Measurements from ENCODE around the gene CAMKMT. TPM values are rescaled to one million over a fixed set of nuclear protein-coding genes. Genes with fewer than 3 reads are reported as not detected.
A peak's percentile ranks its signal among the peaks of the same experiment; 100 is the strongest.

The CAMKMT gene
- total RNA-seq, 2 experiments from 2014 or later, result 11.9 to 13.9 TPM

GRCh38 chr2:44705876-44706480 is 344.2 kb downstream of the CAMKMT start:
- no peak overlapping the region for H3K4me3 ChIP-seq (ENCODE audit: low read length)
- Mint-ChIP-seq H3K9me3 (no peaks in the 10 kb centered on the region), H3K27ac (no peak overlapping the region), H3K4me3 (no peak overlapping the region), H3K27me3 (no peaks in the 10 kb centered on the region), H3K4me1 (ENCODE audit: low read depth) (peaks cover 20% of the 10 kb centered on the region), H3K36me3 (ENCODE audit: low read depth) (peaks cover 7% of the 10 kb centered on the region)
- H3K27me3 ChIP-seq (ENCODE audit: control insufficient read depth in 1 of 2, insufficient read depth in 2 of 2, low read length in 2 of 2), result no peaks in the 10 kb centered on the region
- intact Hi-C loops (cut with DNase I, micrococcal nuclease), result no loop called here
- POLR2A ChIA-PET, result interaction anchor here (0.6 kb wide), 1 partner anchor 862 kb away, joined by 4 read pairs; no protein-coding TSS in a partner anchor
- H3K36me3 ChIP-seq (ENCODE audit: insufficient read depth, low read length), result no peaks in the 10 kb centered on the region
- TF ChIP-seq, protein P1, sequence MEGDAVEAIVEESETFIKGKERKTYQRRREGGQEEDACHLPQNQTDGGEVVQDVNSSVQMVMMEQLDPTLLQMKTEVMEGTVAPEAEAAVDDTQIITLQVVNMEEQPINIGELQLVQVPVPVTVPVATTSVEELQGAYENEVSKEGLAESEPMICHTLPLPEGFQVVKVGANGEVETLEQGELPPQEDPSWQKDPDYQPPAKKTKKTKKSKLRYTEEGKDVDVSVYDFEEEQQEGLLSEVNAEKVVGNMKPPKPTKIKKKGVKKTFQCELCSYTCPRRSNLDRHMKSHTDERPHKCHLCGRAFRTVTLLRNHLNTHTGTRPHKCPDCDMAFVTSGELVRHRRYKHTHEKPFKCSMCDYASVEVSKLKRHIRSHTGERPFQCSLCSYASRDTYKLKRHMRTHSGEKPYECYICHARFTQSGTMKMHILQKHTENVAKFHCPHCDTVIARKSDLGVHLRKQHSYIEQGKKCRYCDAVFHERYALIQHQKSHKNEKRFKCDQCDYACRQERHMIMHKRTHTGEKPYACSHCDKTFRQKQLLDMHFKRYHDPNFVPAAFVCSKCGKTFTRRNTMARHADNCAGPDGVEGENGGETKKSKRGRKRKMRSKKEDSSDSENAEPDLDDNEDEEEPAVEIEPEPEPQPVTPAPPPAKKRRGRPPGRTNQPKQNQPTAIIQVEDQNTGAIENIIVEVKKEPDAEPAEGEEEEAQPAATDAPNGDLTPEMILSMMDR (IDR thresholded peaks at IDR 0.05), result no peak
- CTCF ChIA-PET, result no interaction called here
- DNase-seq (no peak), ATAC-seq (ENCODE audit: poor library complexity) (no peak)
- H3K9me3 ChIP-seq (ENCODE audit: control insufficient read depth in 1 of 2, insufficient read depth in 1 of 2, low read length in 2 of 2), result no peaks in the 10 kb centered on the region
- no peak overlapping the region for H3K27ac ChIP-seq (ENCODE audit: low read depth in 1 of 2, low read length in 2 of 2)
- no peaks in the 10 kb centered on the region for H3K4me1 ChIP-seq (ENCODE audit: insufficient read depth, low read length)

GRCh38 chr2:44706681-44707553 is 345.2 kb downstream of the CAMKMT start:
- H3K36me3 ChIP-seq (ENCODE audit: insufficient read depth, low read length), result no peaks in the 10 kb centered on the region
- H3K36me3 Mint-ChIP-seq (ENCODE audit: low read depth), result peaks cover 12% of the 10 kb centered on the region
- ATAC-seq (ENCODE audit: poor library complexity) (no peak), DNase-seq (no peak)
- no peaks in the 10 kb centered on the region for H3K27me3 Mint-ChIP-seq
- intact Hi-C loops (cut with DNase I, micrococcal nuclease), result no loop called here
- H3K4me3 ChIP-seq (ENCODE audit: low read length), result no peak overlapping the region
- no peaks in the 10 kb centered on the region for H3K9me3 Mint-ChIP-seq
- no peak overlapping the region for H3K27ac Mint-ChIP-seq
- TF ChIP-seq, protein P1 (IDR thresholded peaks at IDR 0.05), result no peak
- no peak overlapping the region for H3K4me3 Mint-ChIP-seq
- ChIA-PET POLR2A (no interaction called here), CTCF (no interaction called here)
- no peaks in the 10 kb centered on the region for H3K9me3 ChIP-seq (ENCODE audit: control insufficient read depth in 1 of 2, insufficient read depth in 1 of 2, low read length in 2 of 2)
- no peak overlapping the region for H3K27ac ChIP-seq (ENCODE audit: low read depth in 1 of 2, low read length in 2 of 2)
- peaks cover 20% of the 10 kb centered on the region for H3K4me1 Mint-ChIP-seq (ENCODE audit: low read depth)
- no peaks in the 10 kb centered on the region for H3K27me3 ChIP-seq (ENCODE audit: control insufficient read depth in 1 of 2, insufficient read depth in 2 of 2, low read length in 2 of 2)
- no peaks in the 10 kb centered on the region for H3K4me1 ChIP-seq (ENCODE audit: insufficient read depth, low read length)

DNA sequence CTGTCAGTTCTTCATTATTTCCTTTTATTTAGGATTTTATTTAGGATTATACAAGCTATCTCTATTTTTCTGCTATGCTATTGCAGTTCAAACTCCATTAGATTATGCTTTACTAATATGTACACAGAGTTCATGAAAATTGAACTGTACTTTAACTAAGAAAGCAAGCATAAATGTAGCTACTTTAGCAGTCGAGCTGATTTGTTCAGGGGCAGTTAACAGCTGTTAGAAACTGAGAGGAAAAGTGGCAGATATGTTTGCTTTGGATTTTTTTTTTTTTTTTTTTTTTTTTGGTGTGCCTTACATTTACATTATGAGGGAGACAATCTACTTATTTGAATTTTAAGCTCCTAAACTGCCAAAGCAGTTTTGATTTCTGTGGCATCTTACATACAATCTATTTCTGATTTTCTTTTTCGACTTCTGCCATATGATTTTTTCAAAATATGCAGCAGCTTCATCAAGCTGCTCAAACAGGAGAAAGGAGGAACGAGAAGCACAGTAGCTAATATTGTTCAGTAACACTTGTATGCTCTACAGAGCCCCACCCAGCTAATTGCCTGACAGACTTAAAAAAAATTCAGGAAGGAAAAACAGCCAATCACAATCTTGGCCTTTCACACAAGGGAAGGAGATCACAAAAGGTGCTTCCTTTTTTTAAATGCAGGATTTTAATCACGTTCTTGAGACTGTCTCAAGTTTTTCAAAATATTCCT is 346.4 kb downstream of the CAMKMT start:
- intact Hi-C loops (cut with DNase I, micrococcal nuclease), result no loop called here
- no peak for ATAC-seq (ENCODE audit: poor library complexity)

More for the DNA sequence above, 346.4 kb downstream of the CAMKMT start:
- Mint-ChIP-seq H3K4me1 (ENCODE audit: low read depth) (peaks cover 20% of the 10 kb centered on the region), H3K27me3 (no peaks in the 10 kb centered on the region), H3K4me3 (no peak overlapping the region), H3K36me3 (ENCODE audit: low read depth) (peaks cover 12% of the 10 kb centered on the region), H3K27ac (no peak overlapping the region), H3K9me3 (no peaks in the 10 kb centered on the region)
- Histone ChIP-seq H3K27ac (ENCODE audit: low read depth in 1 of 2, low read length in 2 of 2) (no peak overlapping the region), H3K4me3 (ENCODE audit: low read length) (no peak overlapping the region), H3K27me3 (ENCODE audit: control insufficient read depth in 1 of 2, insufficient read depth in 2 of 2, low read length in 2 of 2) (no peaks in the 10 kb centered on the region), H3K9me3 (ENCODE audit: control insufficient read depth in 1 of 2, insufficient read depth in 1 of 2, low read length in 2 of 2) (no peaks in the 10 kb centered on the region), H3K36me3 (ENCODE audit: insufficient read depth, low read length) (no peaks in the 10 kb centered on the region), H3K4me1 (ENCODE audit: insufficient read depth, low read length) (peaks cover 2% of the 10 kb centered on the region)
- peak in 3 of 14 experiments; percentile 27 to 34 (median 31) for DNase-seq
- TF ChIP-seq, protein P1 (IDR thresholded peaks at IDR 0.05), result no peak
- CTCF ChIA-PET, result interaction anchor here (0.7 kb wide), 1 partner anchor 15 kb away, joined by 3 read pairs; no protein-coding TSS in a partner anchor
- POLR2A ChIA-PET, result interaction anchor here (0.5 kb wide), 1 partner anchor 89 kb away, joined by 3 read pairs; no protein-coding TSS in a partner anchor
